ENCODE measurements around the gene YIPF4. TPM values are rescaled to one million over a fixed set of nuclear protein-coding genes. Genes with fewer than 3 reads are reported as not detected.
"Not testable (repeated sequence)": the region's sequence is repeated elsewhere in the genome, so short reads cannot be mapped to it uniquely, and the experiment has no call there.

The YIPF4 gene
- total RNA-seq, 1 experiment from 2014 or later = 16.1 TPM

DNA sequence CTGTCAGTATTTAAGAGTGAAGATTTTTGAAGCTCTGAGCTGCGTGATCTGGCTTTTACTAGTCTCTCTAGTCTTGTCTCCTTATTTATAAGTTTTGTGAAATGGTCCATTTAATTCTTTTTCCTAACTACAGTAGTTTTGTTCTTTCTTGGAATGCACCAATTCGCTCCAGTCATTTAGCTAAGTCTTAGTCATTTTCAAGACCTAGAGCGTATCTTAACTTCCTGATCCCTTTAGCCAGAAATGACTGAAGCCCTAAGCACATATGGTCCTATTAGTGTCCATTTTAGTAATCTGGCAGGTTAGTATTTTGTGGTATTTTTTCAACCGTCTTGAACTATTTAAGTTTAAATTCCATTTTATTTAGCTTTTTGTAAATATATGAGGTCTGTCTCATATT is 82.7 kb downstream of the YIPF4 start:
- in situ Hi-C loops (cut with HindIII; ENCODE audit: low sequenced_read_pairs) = no loop called here
- no peak for DNase-seq (ENCODE audit: low spot score)

DNA sequence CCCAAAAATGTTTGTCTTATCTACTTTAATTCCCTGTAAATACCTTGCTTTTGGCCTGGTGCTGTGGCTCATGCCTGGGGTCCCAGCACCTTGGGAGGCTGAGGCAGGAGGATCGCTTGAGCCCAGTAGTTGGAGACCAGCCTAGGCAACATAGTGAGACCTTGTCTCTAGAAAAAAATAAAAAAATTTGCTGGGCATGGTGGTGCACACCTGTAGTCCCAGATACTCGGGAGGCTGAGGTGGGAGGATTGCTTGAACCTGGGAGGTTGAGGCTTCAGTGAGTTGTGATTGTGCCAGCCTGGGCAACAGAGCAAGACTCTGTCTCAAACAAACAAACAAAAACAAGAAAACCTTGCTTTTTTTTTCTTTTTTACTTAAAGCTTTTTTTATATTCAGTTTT is 85.3 kb downstream of the YIPF4 start:
- DNase-seq (ENCODE audit: low spot score); in situ Hi-C loops (cut with HindIII; ENCODE audit: low sequenced_read_pairs): not testable (repeated sequence)

DNA sequence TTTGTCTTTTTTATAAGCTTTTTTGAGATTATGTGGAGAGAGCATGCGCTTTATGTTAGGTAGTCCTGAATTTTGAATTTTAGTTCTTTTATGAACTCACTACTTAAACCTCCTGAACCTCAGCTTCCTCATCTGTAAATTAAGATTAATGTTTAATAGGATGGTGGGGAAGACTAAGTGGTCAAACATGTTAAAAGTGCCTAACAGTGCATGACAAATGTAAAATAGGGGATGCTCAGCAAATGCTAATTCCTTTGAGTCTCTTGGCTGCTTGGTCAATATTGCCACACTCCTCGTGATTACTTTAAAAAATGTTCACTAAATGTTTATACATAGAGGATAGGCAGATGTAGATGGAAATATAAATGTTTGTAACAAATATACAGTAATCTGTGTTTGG is 85.9 kb downstream of the YIPF4 start:
- in situ Hi-C loops (cut with HindIII; ENCODE audit: low sequenced_read_pairs) = no loop called here
- no peak for DNase-seq (ENCODE audit: low spot score)

DNA sequence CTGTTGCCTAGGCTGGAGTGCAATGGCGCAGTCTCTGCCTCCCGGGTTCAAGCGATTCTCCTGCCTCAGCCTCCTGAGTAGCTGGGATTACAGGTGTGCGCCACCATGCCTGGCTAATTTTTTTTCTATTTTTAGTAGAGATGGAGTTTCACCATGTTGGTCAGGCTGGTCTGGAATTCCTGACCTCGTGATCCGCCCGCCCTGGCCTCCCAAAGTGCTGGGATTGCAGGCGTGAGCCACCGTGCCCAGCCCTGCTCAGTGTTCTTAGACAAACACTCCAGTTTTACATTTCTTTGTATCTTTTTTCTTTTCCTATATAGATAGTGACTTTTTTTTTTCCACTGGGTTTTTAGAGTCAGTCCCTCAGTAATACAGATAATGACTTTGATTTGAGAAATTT is 86.6 kb downstream of the YIPF4 start:
- in situ Hi-C loops (cut with HindIII; ENCODE audit: low sequenced_read_pairs); DNase-seq (ENCODE audit: low spot score): not testable (repeated sequence)

- DNase-seq (ENCODE audit: low spot score); in situ Hi-C loops (cut with HindIII; ENCODE audit: low sequenced_read_pairs): not testable (repeated sequence)
Observed at GRCh38 chr2:32365679-32366078, 88.0 kb downstream of the YIPF4 start.

Other genes starting within 250 kb of the YIPF4 start
- gene DPY30, start 238.1 kb upstream of the YIPF4 start, total RNA-seq (2014; rRNA removed; shearing (Covaris generic)) = 94.9 and 118 TPM in 2 replicates
- 21.5 and 52.9 TPM in 2 replicates for gene SPAST, start 214.3 kb upstream of the YIPF4 start, total RNA-seq (2014; rRNA removed; shearing (Covaris generic))
- gene SLC30A6, start 112.0 kb upstream of the YIPF4 start, total RNA-seq (2014; rRNA removed; shearing (Covaris generic)) = 21.8 and 24.1 TPM in 2 replicates
- not detected in 2 replicates for gene NLRC4, start 13.0 kb upstream of the YIPF4 start, total RNA-seq (2014; rRNA removed; shearing (Covaris generic))
- gene BIRC6, start 79.1 kb downstream of the YIPF4 start, total RNA-seq (2014; rRNA removed; shearing (Covaris generic)) = 31.6 and 70.8 TPM in 2 replicates

Data from G401 (cell line).